HCT116 (cell line): ENCODE measurements around the gene LDLRAD4. TPM values are rescaled to one million over a fixed set of nuclear protein-coding genes. Genes with fewer than 3 reads are reported as not detected.

Experiments
- ATAC-seq: fragments of 200-7000 bp; cut with Tn5 transposase; 2 replicates; pipeline ENCODE4 v1.9.1; 2020; ENCODE audit warnings: mild to moderate bottlenecking, moderate library complexity
- BruUV-seq: library from RNA; stranded (reverse); fragments of 400-500 nt; replicated peaks from 2 replicates; lab custom pipeline; 2021; lab: Mats Ljungman, UMichigan
- CTCF ChIA-PET: fragments of 300-600 bp; sonication (Branson Sonifier 250); formaldehyde crosslinking; loops from one replicate; lab custom pipeline; 2021; ENCODE audit warnings: antibody characterized with exemption; lab: Charles Lee
- POLR2A ChIA-PET: fragments of 300-600, 350-600 bp; sonication (Branson Sonifier 250); formaldehyde crosslinking; loops from one replicate; lab custom pipeline; 2021; ENCODE audit warnings: antibody characterized with exemption; lab: Charles Lee
- RAD21 ChIA-PET, 2 experiments: fragments of 300-600 bp; sonication (Branson Sonifier 250); formaldehyde crosslinking; loops; one replicate each; lab custom pipeline; 2023; ENCODE audit warnings: low total read pairs in 2 of 2; ENCODE audit not compliant: uncharacterized antibody in 2 of 2, unreplicated experiment in 2 of 2, low non-redundant PET in 1 of 2; lab: Charles Lee
- DNase-seq: peaks from one replicate; pipeline ENCODE4 v3.0.0-alpha.2; 2010; ENCODE audit warnings: low read depth, low spot score
- H2AFZ ChIP-seq: fragments of 200-600 bp; shearing (Covaris generic), sonication (generic); 2 replicates; pipeline ENCODE4 v1.6.1; 2017; ENCODE audit warnings: low read depth, mixed run types, mixed read lengths, antibody characterized with exemption, low read length; ENCODE audit not compliant: poor library complexity, severe bottlenecking
- H3K27ac ChIP-seq: 2 replicates; pipeline ENCODE4 v1.5.1; 2012; ENCODE audit warnings: low read depth, low read length
- H3K27me3 ChIP-seq: fragments of 200-600 bp; sonication (generic); 2 replicates; pipeline ENCODE4 v1.6.1; 2016; ENCODE audit warnings: mixed run types, low read length, mixed read lengths; ENCODE audit not compliant: insufficient read depth
- H3K36me3 ChIP-seq, 2 experiments: fragments of 200-500 bp in 1 of 2; fragments of 200-600 bp in 1 of 2; sonication (Bioruptor generic) in 1 of 2; sonication (generic) in 1 of 2; 2 replicates each; pipeline versions ENCODE4 v1.5.1 to v1.6.1; 2014 to 2016; ENCODE audit warnings: low read length in 2 of 2, inconsistent platforms in 1 of 2, mixed read lengths in 1 of 2, mixed run types in 1 of 2; ENCODE audit not compliant: insufficient read depth in 2 of 2, control insufficient read depth in 1 of 2
- H3K4me1 ChIP-seq, 2 experiments: fragments of 200-600 bp in 1 of 2; sonication (generic) in 1 of 2; 2 replicates each; pipeline versions ENCODE4 v1.5.1 to v1.6.1; 2012 to 2017; ENCODE audit warnings: low read length in 2 of 2, inconsistent platforms in 1 of 2, mild to moderate bottlenecking in 1 of 2, mixed read lengths in 1 of 2, mixed run types in 1 of 2, moderate library complexity in 1 of 2; ENCODE audit not compliant: insufficient read depth in 2 of 2, control insufficient read depth in 1 of 2
- H3K4me2 ChIP-seq: fragments of 200-600 bp; sonication (generic); 2 replicates; pipeline ENCODE4 v1.6.1; 2017; ENCODE audit warnings: mixed run types, low read length, mixed read lengths
- H3K4me3 ChIP-seq, 2 experiments: fragments of 200-600 bp in 1 of 2; sonication (generic) in 1 of 2; replicated peaks in 1 of 2; 2 replicates each; pipeline ENCODE4 v1.5.1; 2011 to 2016; ENCODE audit warnings: low read length in 2 of 2, control low read depth in 1 of 2, low read depth in 1 of 2, mild to moderate bottlenecking in 1 of 2, mixed read lengths in 1 of 2, mixed run types in 1 of 2
- H3K79me2 ChIP-seq: fragments of 200-600 bp; sonication (generic); 2 replicates; pipeline ENCODE4 v1.6.1; 2017; ENCODE audit warnings: mild to moderate bottlenecking, mixed run types, low read length, moderate library complexity, mixed read lengths; ENCODE audit not compliant: insufficient read depth
- H3K9ac ChIP-seq: fragments of 200-600 bp; sonication (generic); 2 replicates; pipeline ENCODE4 v1.6.1; 2016; ENCODE audit warnings: low read length, mixed read lengths
- H3K9me2 ChIP-seq: fragments of 200-600 bp; sonication (generic), shearing (Covaris generic); 2 replicates; pipeline ENCODE4 v1.6.1; 2017; ENCODE audit warnings: mixed run types, mild to moderate bottlenecking, moderate library complexity; ENCODE audit not compliant: insufficient read depth
- H3K9me3 ChIP-seq, 2 experiments: fragments of 200-500 bp in 1 of 2; fragments of 200-600 bp in 1 of 2; sonication (Bioruptor generic) in 1 of 2; sonication (generic) in 1 of 2; 2 replicates each; pipeline ENCODE4 v1.6.1; 2014 to 2017; ENCODE audit warnings: low read length in 2 of 2, mixed read lengths in 2 of 2, inconsistent platforms in 1 of 2, low read depth in 1 of 2, mild to moderate bottlenecking in 1 of 2, mixed run types in 1 of 2, moderate library complexity in 1 of 2; ENCODE audit not compliant: control insufficient read depth in 1 of 2, insufficient read depth in 1 of 2
- H4K20me1 ChIP-seq: fragments of 200-600 bp; sonication (generic), shearing (Covaris generic); 2 replicates; pipeline ENCODE4 v1.6.1; 2017; ENCODE audit warnings: mixed run types, mild to moderate bottlenecking, moderate library complexity; ENCODE audit not compliant: insufficient read depth
- ATF3 ChIP-seq: IDR thresholded peaks from 2 replicates; pipeline ENCODE4 v1.6.1; 2012
- CEBPB ChIP-seq: IDR thresholded peaks from 2 replicates; pipeline ENCODE4 v1.6.1; 2012; ENCODE audit warnings: low read depth
- CTCF ChIP-seq, 3 experiments: fragments of 200-600 bp in 1 of 3; sonication (generic) in 1 of 3; IDR thresholded peaks in 2 of 3; conservative IDR thresholded peaks in 1 of 3; 2 replicates each; pipeline ENCODE4 v1.5.1; 2012 to 2017; ENCODE audit warnings: low read depth in 2 of 3, low read length in 2 of 3, antibody characterized with exemption in 1 of 3, borderline replicate concordance in 1 of 3, control low read depth in 1 of 3, mild to moderate bottlenecking in 1 of 3, mixed read lengths in 1 of 3, mixed run types in 1 of 3, moderate library complexity in 1 of 3; ENCODE audit not compliant: insufficient read depth in 1 of 3
- EGR1 ChIP-seq: IDR thresholded peaks from 2 replicates; pipeline ENCODE4 v1.6.1; 2012; ENCODE audit warnings: low read depth
- SIN3A ChIP-seq: IDR thresholded peaks from 2 replicates; pipeline ENCODE4 v1.6.1; 2012; ENCODE audit warnings: low read depth
- ZNF274 ChIP-seq: fragments of 200-500 bp; sonication (Bioruptor generic); IDR thresholded peaks from 2 replicates; pipeline ENCODE4 v1.6.1; 2014; ENCODE audit warnings: mild to moderate bottlenecking, low read depth, low read length, inconsistent platforms
- intact Hi-C: fragments of 100-400 bp; cut with micrococcal nuclease; formaldehyde crosslinking; loops from 2 replicates; pipeline ENCODE4 v1.10.0; 2022
- total RNA-seq: library from RNA; stranded (reverse); gene quantifications from one replicate; pipeline ENCODE4 v1.2.1, GENCODE V29; 2021; ENCODE audit not compliant: unreplicated experiment

LDLRAD4 gene
- total RNA-seq, 1 experiment from 2014 or later: 1.2 TPM

GRCh38 chr18:13522256-13522655 lies 303.7 kb downstream of the LDLRAD4 start:
- Histone ChIP-seq H3K4me3 (no peak overlapping the region), H4K20me1 (no peaks in the 10 kb centered on the region), H3K36me3 (no peaks in the 10 kb centered on the region), H3K27me3 (peaks cover 11% of the 10 kb centered on the region; the same call in 1 of the 2 replicates)
- TF ChIP-seq CTCF (IDR thresholded peaks at IDR 0.05 in 2 of 3, conservative IDR thresholded peaks at IDR 0.05 in 1 of 3; ENCODE audit: borderline replicate concordance in 1 of 3, insufficient read depth in 1 of 3, low read depth in 2 of 3, low read length in 2 of 3) (no peak), ZNF274 (no peak), CEBPB (no peak), EGR1 (no peak), ATF3 (no peak), SIN3A (no peak)
- TF ChIP-seq, all 23 proteins: peak for 0
- no peaks in the 10 kb centered on the region for H3K9me3 ChIP-seq
- no TSS peak for BruUV-seq
- DNase-seq (no peak), ATAC-seq (no peak)
- no peaks in the 10 kb centered on the region for H3K4me1 ChIP-seq
- no peak overlapping the region for H2AFZ ChIP-seq
- H3K27ac ChIP-seq: no peak overlapping the region
- no peak overlapping the region for H3K9ac ChIP-seq
- ChIA-PET CTCF (no interaction called here), POLR2A (no interaction called here), RAD21 (no interaction called here)
- no peaks in the 10 kb centered on the region for H3K79me2 ChIP-seq
- no peaks in the 10 kb centered on the region for H3K9me2 ChIP-seq
- intact Hi-C loops: loop anchor here (10.0 kb wide), 1 partner anchor 107 kb away; no protein-coding TSS in a partner anchor
- no peak overlapping the region for H3K4me2 ChIP-seq
